Stimulated activated CD4-positive, alpha-beta T cell treated with anti-CD3 and anti-CD28 coated beads, Interleukin-2, amount 100 ng/mL, for 48 hours (primary cell): ENCODE results near the gene CD300LD.

Source experiments
- DNase-seq, 2 donors: peaks; one replicate each; pipeline ENCODE4 v3.0.0-alpha.2; 2020

The CD300LD gene

DNA sequence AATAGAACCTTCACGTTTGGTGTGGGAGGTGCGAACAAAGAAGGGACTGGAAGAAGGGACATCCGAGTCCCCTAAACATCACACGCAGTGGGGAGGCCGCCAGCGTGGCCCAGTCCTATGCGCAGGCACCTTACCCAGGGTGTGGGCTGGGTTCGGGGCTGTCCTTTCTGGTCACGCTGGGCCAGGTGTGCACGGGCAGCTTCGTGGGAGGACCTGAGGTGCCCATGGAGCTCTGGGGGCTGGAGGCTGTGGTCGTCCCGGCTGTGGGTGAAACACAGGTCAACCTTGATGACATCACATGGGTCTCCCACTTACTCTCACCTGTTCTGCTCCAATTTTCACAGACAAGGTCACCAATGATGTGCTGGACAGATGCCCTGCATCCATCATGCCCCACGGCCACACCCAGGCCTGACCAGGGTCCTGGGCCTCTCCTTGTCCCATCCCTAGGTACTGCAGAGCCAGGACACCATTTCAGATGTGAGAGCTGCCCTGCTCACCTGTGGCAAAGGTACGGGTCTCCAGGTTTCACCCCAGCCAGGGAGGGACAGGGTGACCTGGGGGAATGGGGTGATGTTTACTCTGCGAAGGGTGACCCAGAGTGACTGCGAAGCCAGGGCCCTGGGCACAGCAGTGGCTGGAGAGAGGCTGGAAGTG, 49.2 kb downstream of the CD300LD start:
- DNase-seq = no peak

DNA sequence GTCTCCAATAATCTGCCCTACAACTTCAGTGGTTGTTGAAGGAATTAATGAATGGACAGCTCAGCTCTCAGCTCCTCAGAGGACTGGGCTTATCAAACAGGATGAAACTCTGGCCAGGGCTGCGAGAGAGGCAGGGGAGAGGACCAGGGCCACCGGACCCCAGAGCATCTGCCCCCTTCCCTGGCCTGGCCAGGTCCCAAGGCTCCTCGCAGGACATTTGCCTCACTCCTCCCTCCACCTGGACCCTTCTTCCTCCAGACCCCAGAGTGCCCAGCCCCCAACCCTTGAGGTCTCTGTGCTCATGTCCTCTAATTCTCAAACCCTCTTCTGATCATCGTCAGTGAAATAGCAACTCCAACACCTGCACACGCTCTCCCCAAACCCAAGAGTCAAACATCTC, 49.9 kb downstream of the CD300LD start:
- no peak for DNase-seq

DNA sequence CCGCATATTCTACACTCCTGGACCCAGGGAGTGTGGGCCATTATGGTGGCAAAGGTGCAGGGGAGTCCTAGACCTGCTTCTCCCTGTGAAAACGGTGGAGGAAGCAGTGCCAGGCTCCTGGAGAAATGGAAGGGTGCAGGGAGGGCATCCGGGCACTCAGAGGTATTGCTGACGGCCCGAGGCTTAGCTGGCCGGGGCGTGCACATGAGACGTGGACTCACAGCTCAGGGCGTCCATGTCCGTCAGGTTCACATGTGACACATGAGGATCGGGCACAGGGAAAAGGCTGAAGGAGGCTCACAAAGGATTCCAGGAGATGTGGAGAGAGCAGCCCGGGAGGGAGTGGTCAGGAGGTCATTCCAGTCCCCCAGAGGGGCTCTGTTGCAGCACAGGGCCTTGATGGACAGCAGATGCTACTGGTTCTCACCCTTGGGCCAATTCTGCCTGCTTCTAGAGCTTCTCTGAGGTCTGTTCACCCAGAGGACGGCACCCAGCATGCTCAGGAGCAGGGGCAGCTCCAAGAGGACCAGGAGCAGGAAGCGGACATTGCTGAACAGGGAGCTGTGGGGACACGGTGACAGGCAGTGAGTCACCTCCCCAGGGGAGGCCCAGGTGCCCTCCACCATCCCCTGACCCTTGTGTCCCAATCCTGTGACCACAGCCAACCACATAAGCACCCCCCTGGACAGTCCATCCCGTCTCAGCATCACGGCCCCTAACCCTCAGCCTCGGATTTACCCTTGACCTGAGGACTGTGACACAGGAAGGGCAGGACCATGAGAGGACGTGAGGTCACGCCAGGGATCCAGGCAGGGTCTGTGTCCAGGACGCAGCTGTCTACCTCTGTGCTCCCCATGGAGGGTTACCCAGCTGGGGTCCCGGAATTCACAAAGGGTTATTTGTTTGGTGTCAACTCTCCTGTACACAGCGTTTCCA, 50.6 kb downstream of the CD300LD start:
- no peak for DNase-seq

DNA sequence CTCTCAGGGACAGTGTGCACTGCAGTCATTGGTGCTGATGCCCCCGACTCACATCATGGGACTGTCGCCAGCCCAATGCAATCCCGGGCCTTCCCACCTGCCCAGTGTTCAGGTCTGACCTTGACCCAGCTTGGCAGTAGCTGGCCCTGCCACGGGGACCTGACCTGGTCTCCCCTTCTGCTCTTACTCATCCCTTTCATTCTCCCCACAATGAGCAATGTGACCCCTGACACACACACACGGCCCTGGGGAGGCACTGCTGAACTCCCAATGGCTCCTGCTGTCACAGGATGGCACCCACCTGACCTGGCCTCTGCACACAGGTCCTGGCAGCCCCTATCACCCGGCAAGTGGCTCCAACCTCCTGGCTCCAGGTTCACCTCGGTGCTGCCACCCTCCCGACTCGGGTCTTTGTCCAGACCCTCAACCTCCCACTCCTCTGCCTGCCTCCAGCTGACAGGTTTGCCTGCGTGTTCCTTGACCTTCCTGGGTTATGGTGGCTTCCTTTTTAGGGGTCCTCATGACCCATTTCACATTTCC, 52.7 kb downstream of the CD300LD start:
- no peak for DNase-seq

DNA sequence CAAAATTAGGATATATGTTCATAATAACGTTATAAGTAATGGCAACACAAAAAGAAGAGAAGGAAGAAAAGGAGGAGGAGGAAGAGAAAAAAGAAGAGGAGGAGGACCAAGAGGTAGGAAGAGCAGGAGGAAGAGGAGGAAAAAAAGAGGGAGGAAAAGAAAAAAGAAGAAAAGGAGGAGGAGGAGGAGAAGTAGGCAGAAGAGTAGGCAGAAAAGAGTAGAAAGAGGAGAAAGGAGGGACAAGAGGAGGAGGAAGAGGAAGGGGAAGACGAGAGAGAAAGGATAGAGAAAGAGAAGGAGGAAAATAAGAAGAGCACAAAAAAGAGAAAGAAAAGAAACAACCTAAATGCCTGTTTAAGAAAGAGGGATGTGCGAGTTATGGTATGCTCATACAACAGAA, 55.2 kb downstream of the CD300LD start:
- no peak for DNase-seq

DNA sequence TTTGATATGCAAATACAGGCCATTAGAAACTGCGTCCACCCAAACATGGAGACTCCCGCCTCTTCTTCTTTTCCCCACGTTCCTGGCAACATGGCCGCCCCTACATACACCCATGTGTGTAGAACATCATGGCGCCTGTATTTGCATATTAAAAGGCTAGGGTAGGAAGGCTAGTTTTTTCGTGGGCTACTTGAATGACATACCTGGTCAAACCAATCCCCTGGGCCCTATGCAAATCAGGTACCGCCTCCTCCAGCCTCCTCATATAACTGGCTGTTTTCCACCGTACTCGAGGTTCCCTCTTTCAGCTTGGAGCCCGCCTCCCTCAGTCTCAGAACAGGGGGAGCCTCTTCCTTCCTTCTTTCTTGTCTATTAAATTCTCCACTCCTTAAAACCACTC, 60.0 kb downstream of the CD300LD start:
- DNase-seq = no peak

DNA sequence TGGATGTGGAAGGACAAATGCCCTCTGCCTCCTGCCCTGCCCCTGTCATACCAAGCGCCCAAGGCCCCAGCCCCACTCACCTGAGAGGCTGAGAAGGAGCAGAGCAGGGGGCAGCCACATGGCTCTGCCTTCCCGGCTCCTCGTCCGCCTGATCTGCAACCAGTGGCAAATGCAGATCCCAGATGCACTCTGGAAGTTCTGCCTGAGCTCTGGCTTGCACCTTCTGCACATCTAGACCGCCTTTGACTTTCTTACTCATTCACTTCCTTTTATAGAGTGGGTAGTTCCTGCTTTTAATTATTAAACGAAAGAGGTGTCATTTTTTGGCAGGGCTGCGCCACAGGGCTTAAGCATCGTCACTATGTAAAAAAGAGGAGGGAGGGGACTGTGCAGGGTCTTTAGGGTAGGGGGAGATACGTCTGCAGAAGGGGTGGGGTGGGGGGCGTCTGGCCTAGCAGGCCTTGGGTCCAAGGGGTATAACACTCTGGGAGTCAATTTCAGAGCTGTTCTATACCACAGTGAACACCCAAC, 60.8 kb downstream of the CD300LD start, which contains the start of gene CD300LB:
Gene CD300LB (minus strand): TSS at position 245 of the 531 bp plus-strand sequence. CDS start 125 bp downstream, at position 120.
- DNase-seq = no peak

DNA sequence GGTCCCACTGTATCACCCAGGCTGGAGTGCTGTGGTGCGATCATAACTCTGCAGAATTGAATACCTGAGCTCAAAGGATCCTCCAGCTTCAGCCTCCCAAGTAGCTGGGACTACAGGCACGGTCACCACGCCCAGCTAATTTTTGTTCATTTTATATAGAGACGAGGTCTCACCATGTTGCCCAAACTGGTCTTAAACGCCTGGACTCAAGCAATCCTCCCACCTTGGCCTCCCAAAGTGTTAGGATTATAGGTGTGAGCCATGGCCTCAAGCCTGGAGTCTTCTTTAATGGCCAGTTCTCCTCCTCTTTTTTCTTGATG, 61.3 kb downstream of the CD300LD start:
- no peak for DNase-seq
